Glutamatergic neuron (in vitro differentiated cells): ENCODE data around the gene CASKIN2. TPM values are rescaled to one million over a fixed set of nuclear protein-coding genes. Genes with fewer than 3 reads are reported as not detected.

ENCODE experiments used
- DNase-seq: peaks from one replicate; pipeline ENCODE4 v3.0.0; 2022
- H3K27ac Mint-ChIP-seq: one replicate; pipeline ENCODE4 v1.8.0; 2020; ENCODE audit warnings: mild to moderate bottlenecking, mixed read lengths, inconsistent platforms; ENCODE audit not compliant: unreplicated experiment
- H3K27me3 Mint-ChIP-seq: one replicate; pipeline ENCODE4 v1.8.0; 2020; ENCODE audit warnings: mild to moderate bottlenecking, moderate library complexity, mixed read lengths, inconsistent platforms; ENCODE audit not compliant: unreplicated experiment
- H3K36me3 Mint-ChIP-seq: one replicate; pipeline ENCODE4 v1.8.0; 2020; ENCODE audit warnings: mild to moderate bottlenecking, mixed read lengths, inconsistent platforms; ENCODE audit not compliant: unreplicated experiment
- H3K4me1 Mint-ChIP-seq: one replicate; pipeline ENCODE4 v1.8.0; 2020; ENCODE audit warnings: mild to moderate bottlenecking, low read depth, mixed read lengths, inconsistent platforms; ENCODE audit not compliant: unreplicated experiment
- H3K4me3 Mint-ChIP-seq: one replicate; pipeline ENCODE4 v1.8.0; 2020; ENCODE audit warnings: mild to moderate bottlenecking, mixed read lengths, inconsistent platforms; ENCODE audit not compliant: unreplicated experiment
- H3K9me3 Mint-ChIP-seq: one replicate; pipeline ENCODE4 v1.8.0; 2020; ENCODE audit warnings: mild to moderate bottlenecking, moderate library complexity, mixed read lengths, inconsistent platforms; ENCODE audit not compliant: unreplicated experiment
- total RNA-seq: library from RNA; stranded (reverse); fragmentation: NEBNext Ultra II Directional; extraction: Animal tissue kit (Norgen Biotek cat#: 25700); gene quantifications from one replicate; pipeline ENCODE4 v1.2.1, GENCODE V29; 2021; ENCODE audit not compliant: unreplicated experiment
- TF ChIP-seq, protein P1 (sequence below): fragments of 200-600 bp; sonication (generic); IDR thresholded peaks from one replicate; pipeline ENCODE4 v1.5.0; 2021; ENCODE audit not compliant: partially characterized antibody, unreplicated experiment

Gene CASKIN2
- total RNA-seq, 1 donor from 2014 or later = 22.1 TPM

DNA sequence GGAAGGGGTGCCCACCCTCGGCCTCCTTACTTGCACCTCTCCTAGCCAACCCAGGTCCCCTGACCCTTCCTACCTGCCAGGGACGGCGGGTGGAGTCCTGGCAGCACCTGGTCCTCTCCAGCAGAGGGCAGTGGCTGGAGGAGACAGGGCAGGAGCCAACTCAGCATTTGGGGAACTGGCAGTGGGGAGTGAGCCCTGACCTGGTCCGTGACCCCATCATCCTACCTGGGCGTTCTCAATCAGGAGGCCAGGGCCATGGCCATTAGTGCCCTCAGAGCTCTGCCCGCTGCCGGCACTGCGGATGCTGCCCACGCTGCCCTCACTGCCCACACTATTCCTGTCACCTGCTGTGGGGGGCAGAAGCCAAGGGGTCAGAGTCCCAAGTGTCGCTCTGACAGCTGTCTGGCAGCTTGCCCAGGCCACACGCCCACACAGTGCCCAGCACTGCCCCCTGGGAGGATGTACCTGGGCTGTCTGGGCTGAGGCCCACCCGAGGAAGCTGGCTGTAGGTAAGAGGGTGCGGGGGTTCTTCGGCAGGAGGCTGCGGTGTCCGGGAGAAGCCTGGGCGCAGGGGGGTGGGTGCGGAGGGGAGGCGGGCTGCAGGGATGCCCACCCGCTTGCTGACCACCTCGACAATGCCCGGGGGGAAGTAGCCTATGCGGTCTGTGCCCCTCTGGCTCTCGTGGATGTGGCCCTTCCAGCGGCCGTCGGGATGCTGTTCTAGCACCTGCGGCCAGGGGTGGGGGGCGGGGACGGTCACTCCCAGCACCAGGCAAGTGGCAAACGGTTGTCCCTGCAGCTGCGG is 10.8 kb downstream of the CASKIN2 start:
- Mint-ChIP-seq H3K9me3 (no peaks in the 10 kb centered on the region), H3K27me3 (no peaks in the 10 kb centered on the region), H3K36me3 (no peaks in the 10 kb centered on the region), H3K4me3 (no peak overlapping the region), H3K4me1 (no peaks in the 10 kb centered on the region), H3K27ac (no peak overlapping the region)
- peak; percentile 54 for DNase-seq
- TF ChIP-seq, protein P1, sequence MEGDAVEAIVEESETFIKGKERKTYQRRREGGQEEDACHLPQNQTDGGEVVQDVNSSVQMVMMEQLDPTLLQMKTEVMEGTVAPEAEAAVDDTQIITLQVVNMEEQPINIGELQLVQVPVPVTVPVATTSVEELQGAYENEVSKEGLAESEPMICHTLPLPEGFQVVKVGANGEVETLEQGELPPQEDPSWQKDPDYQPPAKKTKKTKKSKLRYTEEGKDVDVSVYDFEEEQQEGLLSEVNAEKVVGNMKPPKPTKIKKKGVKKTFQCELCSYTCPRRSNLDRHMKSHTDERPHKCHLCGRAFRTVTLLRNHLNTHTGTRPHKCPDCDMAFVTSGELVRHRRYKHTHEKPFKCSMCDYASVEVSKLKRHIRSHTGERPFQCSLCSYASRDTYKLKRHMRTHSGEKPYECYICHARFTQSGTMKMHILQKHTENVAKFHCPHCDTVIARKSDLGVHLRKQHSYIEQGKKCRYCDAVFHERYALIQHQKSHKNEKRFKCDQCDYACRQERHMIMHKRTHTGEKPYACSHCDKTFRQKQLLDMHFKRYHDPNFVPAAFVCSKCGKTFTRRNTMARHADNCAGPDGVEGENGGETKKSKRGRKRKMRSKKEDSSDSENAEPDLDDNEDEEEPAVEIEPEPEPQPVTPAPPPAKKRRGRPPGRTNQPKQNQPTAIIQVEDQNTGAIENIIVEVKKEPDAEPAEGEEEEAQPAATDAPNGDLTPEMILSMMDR = peak; percentile 38

DNA sequence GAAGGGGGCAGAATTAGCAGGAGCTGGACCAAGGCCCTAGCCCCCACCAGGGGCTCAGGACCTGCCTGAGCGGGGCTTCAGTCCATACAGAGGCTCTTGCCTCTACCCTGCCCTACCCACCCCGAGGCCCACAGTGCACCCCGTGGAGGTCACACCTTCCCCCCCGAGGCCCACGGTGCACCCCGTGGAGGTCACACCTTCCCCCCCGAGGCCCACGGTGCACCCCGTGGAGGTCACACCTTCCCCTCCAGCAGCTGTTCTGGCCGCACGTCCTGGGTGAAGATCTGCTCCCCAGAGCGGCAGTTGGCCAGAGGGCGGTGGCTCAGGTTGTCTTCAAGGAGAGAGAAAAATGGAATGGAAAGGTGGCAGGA is 11.4 kb downstream of the CASKIN2 start:
- TF ChIP-seq, protein P1 = no peak
- H3K4me1 Mint-ChIP-seq = no peaks in the 10 kb centered on the region
- no peak overlapping the region for H3K4me3 Mint-ChIP-seq
- no peak overlapping the region for H3K27ac Mint-ChIP-seq
- H3K36me3 Mint-ChIP-seq = no peaks in the 10 kb centered on the region
- H3K27me3 Mint-ChIP-seq = peaks cover 2% of the 10 kb centered on the region
- DNase-seq = no peak
- no peaks in the 10 kb centered on the region for H3K9me3 Mint-ChIP-seq

DNA sequence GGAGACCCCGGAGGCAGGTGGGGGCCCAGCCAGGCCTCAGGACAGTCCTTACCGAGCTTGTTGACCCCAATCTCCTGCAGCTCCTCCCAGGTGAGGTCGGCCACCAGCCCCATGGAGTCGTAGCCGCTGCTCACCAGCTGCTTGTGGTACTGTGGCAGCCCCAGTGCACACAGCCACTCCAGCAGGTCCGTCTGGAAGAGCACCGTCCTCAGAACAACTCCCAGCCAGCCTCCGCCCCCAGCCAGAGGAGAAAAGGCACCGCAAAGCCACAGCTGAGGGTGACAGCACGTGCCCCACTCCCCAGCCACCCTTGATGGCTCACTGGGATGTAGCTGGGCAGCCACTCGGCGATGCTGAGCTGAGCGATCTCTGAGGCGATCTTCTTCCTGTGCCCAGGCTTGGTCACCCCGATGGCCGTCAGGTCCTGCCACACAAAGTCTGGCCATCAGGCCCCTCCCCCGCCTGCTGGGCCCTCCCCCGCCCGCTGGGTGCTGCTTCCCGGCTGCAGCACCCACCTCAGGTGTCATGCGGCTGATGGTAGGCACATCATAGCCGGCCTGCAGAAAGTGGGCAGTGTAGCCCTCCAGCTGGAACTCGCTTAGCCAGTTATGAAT is 11.9 kb downstream of the CASKIN2 start:
- TF ChIP-seq, protein P1 = no peak
- Mint-ChIP-seq H3K27ac (no peak overlapping the region), H3K4me1 (no peaks in the 10 kb centered on the region)

DNA sequence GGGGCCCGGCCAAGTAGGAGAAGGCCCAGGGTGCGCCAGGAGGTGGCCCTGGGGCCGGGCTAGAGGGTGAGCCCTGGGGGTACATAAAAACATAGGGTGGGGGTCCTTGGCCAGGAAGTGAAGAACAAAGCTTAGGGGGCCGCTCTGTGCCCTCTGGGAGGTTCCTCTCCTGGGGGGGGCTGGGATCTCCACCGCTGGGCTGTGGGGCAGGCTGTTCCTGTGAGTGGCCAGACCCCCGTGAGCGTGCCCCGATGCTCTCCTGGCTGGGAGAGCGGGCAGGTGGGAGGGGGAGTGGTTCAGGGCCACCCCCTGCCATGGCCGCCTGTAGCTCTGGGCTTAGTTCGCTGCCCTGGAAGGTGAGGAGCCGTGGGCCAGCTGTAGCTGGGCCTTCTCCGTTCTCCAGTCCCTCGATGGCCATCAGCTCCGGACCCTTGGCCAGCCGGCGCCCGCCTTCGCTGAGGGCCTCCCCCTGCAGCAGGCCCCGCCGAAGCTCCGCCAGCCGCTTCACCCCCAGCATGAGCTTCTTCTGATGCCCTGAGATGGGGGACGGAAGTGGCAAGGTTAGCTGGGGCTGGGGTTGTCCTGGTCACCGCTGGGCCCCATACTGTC is 12.5 kb downstream of the CASKIN2 start:
- Mint-ChIP-seq H3K9me3 (peaks cover 3% of the 10 kb centered on the region), H3K27me3 (peaks cover 2% of the 10 kb centered on the region), H3K4me3 (no peak overlapping the region), H3K4me1 (no peaks in the 10 kb centered on the region), H3K27ac (no peak overlapping the region), H3K36me3 (no peaks in the 10 kb centered on the region)
- TF ChIP-seq, protein P1 = no peak
- DNase-seq = no peak

More for the DNA sequence above, 11.9 kb downstream of the CASKIN2 start:
- no peaks in the 10 kb centered on the region for H3K36me3 Mint-ChIP-seq
- H3K9me3 Mint-ChIP-seq = no peaks in the 10 kb centered on the region
- H3K27me3 Mint-ChIP-seq = peaks cover 2% of the 10 kb centered on the region
- H3K4me3 Mint-ChIP-seq = no peak overlapping the region
- DNase-seq = no peak
